ENCODE results near the gene SH2B3.
A peak's percentile ranks its signal among the peaks of the same experiment; 100 is the strongest.
"Not testable (repeated sequence)": the region's sequence is repeated elsewhere in the genome, so short reads cannot be mapped to it uniquely, and the experiment has no call there.

The SH2B3 gene

GRCh38 chr12:111387747-111388323, 17.9 kb upstream of the SH2B3 start:
- no peak for DNase-seq

- DNase-seq: no peak
These were observed 16.1 kb upstream of the SH2B3 start for GRCh38 chr12:111389635-111390034.

DNA sequence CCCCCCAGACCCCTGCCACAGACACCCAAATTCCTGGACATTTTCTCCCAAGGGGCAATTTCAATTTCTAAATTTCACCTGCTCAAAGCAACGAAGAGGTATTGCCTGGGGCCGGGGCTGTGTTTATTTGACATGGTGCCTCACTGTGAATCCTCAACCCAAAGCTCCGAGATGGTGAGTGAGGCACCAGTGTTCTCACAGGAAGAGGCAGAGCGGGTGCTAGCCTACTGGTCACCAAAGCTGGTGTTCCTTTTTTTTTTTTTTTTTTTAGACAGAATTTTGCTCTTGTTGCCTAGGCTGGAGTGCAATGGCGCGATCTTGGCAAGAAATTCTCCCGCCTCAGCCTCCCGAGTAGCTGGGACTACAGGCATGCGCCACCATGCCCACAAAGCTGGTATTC, 14.8 kb upstream of the SH2B3 start:
- no peak for DNase-seq

DNA sequence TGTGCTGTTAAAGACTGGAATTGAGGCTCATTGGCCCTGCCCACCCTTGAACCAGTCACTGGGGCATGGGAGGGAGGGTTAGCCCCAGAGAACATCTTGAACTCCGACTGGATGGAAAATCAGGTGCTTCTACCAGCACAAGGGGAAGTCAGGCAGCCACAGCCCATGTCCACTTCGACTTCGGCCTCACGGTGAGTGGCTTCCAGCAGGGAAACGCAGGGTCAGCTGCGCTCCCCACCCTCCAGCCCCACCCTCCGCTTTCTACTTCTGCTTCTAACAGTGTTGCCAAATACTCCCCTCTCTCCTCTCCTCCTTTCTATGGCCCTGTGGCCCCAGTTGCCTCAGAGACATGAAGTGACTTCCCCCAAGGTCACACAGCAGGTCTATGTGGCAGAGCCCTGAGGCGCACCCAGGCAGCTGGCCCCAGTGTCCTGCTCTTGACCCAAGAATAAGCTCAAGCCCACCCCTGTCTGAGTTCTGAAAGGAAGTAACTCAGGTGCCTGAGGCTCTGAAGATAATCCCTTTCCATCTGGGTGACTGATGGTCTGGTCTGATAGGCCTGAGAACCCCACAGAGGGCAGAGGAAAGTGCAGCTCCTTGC, 11.9 kb upstream of the SH2B3 start:
- no peak for DNase-seq

GRCh38 chr12:111394480-111394879, 11.2 kb upstream of the SH2B3 start:
- DNase-seq: no peak

GRCh38 chr12:111395336-111396187, 10.2 kb upstream of the SH2B3 start:
- DNase-seq: no peak

DNA sequence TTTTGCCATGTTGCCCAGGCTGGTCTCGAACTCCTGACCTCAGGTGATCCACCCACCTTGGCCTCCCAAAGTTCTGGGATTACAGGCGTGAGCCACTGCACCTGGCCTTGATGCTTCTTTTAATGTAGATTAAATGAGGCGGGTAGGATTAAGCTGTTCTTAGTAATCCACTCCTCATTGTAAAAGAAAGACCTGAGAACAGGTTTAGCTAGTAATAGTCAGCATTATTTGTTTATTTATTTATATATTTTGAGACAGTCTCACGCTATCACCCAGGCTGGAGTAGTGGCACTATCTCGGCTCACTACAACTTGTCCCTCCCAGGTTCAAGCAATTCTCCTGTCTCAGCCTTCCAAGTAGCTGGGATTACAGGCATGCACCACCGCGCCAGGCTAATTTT, 9.5 kb upstream of the SH2B3 start:
- not testable (repeated sequence) for DNase-seq

GRCh38 chr12:111396726-111397445, 8.8 kb upstream of the SH2B3 start:
- DNase-seq: peak; percentile 81

DNA sequence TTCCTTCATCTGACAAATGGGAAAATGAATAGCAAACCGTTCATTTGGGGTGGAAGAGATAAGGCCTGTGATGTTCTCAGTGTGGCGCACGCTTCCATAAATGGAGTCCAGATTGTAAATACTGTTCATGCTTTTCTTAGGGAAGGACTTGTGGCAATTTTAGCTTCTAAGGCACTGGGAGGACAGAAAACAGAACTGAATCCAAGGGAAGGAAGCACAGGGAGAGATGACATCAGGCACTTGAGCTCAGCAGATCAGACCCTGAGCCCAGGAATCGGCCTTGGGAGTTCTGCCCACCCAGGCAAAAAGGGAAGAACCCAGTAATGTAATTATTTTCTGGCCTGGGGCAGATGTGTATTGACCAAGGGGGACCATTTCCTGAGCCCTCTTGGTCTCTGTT, 7.2 kb upstream of the SH2B3 start:
- DNase-seq: no peak

GRCh38 chr12:111399741-111400404, 5.8 kb upstream of the SH2B3 start:
- not testable (repeated sequence) for DNase-seq

- no peak for DNase-seq
These were observed 4.5 kb upstream of the SH2B3 start for GRCh38 chr12:111401167-111401605.

DNA sequence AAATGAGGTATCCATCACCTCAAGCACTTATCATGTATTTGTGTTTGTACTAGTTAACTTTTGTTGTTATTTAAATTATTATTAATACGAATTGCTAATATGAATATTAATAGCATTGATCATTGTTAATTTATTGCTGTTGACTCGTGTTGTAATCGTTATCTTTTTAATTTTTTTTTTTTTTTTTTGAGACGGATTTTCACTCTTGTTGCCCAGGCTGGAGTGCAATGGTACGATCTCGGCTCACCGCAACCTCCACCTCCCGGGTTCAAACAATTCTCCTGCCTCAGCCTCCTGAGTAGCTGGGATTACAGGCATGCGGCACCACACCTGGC, 3.3 kb upstream of the SH2B3 start:
- DNase-seq: not testable (repeated sequence)

DNA sequence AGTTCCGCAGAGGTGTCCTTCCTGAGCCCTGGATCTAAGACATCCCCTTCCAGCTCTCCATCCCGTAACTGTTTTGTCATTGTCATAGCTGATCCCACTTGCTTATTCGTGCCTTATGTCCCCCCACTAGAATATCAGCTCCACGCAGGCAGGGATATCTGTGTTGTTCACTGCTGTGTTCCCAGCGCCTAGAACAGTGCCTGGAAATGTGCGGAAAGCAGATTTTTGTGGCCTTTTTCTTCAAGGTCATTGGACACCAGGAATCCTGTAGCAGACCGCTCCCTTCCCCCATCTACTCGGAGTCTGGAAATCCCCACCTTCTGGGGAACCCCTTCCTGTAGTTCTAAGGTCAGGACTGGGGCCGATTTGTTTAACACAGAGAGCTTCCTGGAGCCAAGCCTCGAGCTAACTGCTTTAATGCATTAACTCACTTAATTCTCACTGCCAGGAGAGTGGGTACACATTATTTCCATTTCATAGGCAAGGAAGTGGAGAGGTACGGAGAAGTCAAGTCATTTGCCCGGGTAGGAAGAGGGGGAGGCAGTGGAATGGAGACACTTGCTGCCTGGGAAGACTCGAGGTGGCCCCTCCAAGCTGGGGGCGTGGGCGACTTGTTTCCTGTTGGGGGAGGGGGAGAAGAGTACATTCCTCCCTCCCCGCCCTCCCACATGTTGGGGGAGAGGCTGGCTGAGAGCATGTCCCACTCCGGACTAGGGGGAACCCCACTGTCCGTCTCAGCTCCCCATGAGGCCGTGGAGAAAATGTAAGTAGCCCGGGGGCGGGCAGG, 1.2 kb upstream of the SH2B3 start:
- no peak for DNase-seq

GRCh38 chr12:111405149-111405858, 419 bp upstream of the SH2B3 start:
- DNase-seq: peak; percentile 96

DNA sequence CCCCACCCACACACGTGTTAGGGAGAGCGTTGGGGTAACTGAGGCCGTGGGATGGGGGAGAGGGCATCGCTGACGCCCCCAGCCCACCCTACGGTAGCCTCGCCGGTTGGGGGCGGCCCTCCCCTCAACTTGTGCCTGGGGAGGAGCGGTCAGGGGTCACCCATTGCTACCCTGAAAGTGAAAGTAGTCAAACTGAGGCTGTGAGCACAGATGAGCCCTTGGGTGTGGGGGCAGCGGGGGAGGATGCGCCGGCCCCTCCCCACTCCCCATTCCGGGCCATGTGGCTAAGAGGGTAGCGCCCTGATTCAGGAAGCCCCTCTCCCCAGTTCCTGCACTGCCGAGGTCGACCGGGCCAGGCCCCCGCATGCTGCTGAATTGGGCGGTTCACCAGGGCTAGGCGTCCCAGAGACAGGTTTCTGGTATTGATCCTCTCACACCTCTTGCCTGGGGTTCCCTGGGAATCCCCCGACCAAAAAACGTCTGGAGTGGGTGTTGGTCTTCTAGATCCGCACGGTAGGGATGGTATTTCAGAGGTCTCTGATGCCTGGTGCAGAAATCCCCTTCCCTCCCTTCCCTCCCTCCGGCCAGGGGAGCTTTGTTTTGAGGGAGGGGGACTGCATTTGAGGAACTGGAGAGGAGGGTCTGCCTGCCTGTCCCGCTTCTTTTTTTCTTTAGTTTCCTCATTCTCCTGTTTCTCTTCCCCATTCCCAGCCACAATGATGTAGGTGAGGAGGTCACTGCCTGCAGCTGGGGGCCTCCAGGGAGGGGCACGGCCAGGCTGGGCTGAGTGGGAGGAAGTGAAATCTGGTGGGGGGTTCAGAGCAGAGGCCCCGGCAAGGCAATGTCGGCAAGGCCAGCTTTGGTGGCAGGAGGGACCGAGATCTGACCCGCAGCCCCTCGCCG, 1.0 kb downstream of the SH2B3 start:
- DNase-seq: no peak

GRCh38 chr12:111407377-111408115, 1.8 kb downstream of the SH2B3 start:
- no peak for DNase-seq

DNA sequence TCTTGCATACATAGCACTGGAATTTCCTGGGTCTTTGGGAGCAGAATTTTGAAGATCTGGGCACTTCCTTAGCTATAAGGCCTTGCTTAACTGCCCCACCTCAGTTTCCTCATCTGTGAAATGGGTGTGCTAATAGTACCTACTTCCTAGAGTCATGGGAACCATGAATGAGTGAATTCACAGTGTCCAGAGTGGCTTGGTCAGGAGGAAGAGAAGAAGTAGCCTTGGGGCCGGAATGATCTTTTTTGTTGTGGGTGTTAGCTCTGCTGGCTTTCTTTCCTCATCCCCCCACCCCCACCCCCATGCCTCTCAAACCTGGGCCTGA, 2.4 kb downstream of the SH2B3 start:
- DNase-seq: no peak

GRCh38 chr12:111408686-111409402, 3.1 kb downstream of the SH2B3 start:
- DNase-seq: no peak

DNA sequence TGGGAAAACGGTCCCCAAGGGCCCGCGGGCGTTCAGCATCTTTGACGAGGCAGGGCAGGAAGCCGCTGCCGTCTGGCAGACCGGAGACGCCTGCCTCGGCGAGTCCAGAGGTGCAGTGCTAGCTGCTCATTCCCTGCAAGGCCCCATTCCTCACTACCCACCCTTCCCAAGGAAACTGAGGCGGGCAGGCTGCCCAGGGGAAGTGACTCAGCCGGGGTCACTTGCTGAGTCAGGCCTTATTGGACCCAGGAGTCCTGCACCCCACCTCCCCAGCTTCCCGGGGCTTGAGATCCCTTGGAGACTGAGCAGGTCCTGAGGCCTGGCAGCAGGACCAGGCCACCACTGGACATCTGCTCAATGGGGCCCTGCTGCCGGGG, 3.7 kb downstream of the SH2B3 start:
- DNase-seq: no peak
